GM18951 (cell line): Measurements from ENCODE around the gene MRPS2.

Experiments
- POLR2A ChIP-seq: IDR thresholded peaks from 4 replicates; pipeline ENCODE4 v1.6.1; 2011; ENCODE audit warnings: mild to moderate bottlenecking; ENCODE audit not compliant: insufficient read length, insufficient read depth; ENCODE audit errors: extremely low read depth
- in situ Hi-C: fragments of 300-500 bp; cut with MboI; formaldehyde crosslinking; loops from one replicate; pipeline ENCODE4 v1.12.0; 2022; ENCODE audit warnings: low sequenced_read_pairs, mixed read lengths, inconsistent platforms; ENCODE audit not compliant: unreplicated experiment

The MRPS2 gene

DNA sequence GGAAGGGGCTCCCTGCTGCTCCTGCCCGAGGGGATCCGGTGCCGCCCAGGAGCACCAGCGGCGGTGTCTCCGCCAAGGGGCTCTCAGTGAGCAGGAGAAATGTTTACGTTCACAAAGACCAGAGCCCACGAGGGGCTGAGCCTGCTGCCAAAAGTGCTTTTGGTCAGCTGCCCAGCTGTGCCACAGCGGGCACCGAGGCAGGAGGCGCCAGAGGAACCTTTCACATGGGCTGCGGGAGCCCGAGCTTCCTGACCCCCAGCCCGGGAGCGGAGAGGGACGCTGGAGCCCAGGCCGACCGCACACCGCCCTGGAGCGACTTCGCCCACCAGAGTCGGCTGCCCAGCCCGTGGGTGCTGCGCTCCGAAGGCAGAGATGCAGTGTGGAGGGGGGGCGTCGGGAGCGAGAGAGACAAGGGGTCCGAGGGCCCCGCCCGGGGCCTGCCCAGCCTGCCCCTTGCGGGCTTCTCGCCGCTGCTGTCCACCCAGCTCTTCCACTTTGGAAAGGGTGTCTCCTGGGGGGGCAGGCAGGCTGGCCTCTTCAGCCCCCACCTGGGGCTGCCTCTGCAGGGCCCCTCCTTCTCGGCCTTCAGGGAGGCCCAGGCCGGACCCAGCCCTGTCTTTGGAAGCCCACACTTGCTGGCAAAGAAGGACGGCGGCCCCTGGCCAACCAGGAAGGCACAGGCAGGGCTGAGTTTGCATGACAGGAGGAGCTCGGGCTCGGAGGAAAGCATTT is 13.0 kb upstream of the MRPS2 start:
- in situ Hi-C loops: no loop called here
- TF ChIP-seq POLR2A: no peak

DNA sequence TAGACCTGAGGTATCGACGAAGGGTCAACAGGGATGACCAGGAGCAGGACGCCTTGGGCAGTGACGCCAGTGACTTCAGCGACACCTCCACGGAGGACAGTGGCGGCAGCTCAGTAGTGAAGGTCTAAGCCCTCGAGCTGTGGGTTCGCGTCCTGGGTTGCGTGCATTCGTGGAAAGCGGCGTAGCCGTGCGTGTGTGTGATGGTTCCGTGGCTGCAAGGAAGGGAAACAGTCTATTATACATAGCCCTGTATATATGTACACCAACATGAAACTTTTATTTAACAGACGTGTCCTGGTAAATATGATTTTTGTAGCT is 12.5 kb upstream of the MRPS2 start:
- in situ Hi-C loops: no loop called here
- no peak for TF ChIP-seq POLR2A

DNA sequence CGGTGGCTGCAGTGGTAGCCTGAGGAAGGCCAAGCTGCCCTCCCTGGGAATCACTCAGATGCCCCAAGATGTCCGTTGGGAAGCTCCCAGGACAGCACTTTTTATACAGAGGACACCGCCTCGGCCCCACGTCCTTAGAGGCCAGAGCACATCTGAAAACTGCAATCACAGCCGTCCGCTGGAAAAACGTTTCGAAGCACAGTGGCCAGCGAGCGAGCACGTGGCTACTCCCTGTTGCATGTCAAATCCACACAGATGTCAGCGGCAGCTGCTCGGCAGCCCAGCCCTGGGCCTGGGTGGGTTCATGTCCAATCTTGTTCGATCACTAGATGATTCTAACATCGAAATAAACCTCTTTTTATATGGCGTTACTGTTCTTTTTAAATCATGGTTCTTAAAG is 12.0 kb upstream of the MRPS2 start:
- in situ Hi-C loops: no loop called here
- no peak for TF ChIP-seq POLR2A

DNA sequence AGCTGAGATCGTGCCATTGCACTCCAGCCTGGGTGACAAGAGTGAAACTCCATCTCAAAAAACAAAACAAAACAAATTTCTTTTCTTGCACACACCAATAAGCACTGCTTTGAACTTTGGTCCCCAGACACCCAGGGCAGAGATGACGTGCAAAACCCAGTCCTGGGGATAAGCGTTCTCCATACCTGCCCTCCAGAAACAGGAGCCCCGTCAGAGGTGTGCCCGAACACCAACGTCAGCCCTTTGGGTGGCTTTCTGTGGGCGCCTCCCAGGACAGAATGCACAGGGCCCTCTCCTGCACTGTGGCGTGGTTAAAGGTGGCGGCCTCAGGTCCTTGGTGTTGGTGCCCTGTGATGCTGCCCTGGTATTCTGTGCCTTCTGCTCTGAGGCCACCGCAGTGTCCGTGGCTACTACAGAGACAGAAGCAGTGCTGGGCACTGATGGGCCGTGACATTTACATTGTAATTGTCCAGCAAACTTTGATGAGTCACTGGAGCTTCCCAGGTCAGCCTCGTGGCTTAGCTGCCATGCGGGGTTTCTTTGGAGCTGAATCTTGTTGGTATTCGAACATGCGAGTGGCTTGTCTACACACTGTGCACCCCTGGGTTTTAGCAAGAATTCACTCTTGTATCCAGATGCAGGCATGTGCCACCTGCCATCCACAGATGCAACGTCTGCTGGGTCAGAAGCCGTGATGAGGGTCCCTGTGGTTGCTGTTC is 11.1 kb upstream of the MRPS2 start:
- in situ Hi-C loops: no loop called here
- TF ChIP-seq POLR2A: no peak

DNA sequence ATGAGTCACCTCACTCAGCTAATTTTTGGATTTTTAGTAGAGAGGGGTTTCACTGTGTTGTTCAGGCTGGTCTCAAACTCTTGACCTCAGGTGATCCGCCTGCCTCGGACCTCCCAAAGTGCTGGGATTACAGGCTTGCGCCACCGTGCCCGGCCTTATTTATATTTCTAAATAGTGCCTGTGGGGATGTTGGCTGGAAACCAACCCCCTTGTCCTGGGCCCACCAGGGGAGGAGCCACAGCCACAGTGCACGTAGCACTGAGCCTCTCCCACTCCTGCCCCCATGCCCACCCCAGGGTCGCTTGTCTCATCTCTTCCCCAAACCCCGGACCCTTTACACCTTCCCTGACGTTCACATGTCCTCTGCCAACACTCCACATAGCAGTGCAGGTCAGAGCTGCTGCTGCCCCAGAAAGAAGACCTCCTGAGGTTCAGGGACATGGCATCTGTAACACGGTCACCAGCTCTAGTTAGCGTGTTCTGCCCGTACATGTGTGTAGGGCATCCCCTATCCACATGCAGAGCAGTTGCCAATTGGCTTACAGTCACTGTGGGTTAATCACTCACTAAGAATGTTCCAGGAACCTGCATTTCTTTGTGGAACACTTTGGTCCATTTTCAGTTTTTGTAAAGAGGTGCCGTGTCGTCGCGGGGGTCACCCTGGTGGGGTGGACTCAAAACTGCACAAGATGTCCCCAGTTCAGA is 10.2 kb upstream of the MRPS2 start:
- in situ Hi-C loops: no loop called here
- no peak for TF ChIP-seq POLR2A

DNA sequence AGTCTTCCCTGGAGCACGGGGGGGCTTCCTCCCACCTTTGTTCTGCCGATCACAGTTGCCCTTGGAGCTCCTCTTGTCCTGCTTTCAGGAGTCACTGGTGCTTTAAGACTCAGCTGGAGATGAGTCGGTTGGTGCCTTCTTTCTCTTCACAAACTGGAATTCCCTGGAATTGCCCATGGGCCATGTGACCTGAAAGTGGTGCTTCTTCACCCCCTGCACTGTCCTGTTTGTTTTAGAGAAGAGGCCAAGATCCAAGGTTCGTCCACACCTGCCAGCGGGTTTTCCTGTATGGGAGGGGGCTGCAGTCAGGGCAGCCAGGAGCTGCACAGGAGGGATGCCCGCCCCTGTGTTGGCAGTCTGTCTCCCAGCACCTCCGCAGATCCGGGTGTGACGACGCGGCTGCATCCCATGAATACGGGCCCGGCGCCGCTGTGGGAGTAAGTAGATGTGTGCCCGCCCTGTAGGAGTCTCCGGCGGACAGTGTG is 9.5 kb upstream of the MRPS2 start:
- no peak for TF ChIP-seq POLR2A
- in situ Hi-C loops: no loop called here

DNA sequence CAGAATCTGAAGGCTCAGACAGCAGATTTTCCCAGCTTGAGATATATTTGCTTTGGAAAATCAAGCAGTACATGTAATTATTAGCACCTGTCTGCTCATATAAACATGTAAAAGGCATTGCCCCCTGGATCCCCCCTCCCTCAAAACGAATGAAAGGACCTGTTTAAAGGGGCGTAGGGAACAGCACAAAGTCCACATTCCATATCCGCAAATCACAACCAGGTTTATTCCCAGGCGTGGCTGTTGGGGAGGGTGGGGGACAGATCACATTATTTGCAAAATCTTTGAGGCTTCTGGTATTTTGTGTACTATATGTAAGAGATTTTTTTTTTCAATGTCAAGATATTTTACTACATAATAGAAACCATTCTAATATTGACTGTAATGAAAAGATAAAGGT is 8.7 kb upstream of the MRPS2 start:
- TF ChIP-seq POLR2A: no peak
- in situ Hi-C loops: no loop called here

DNA sequence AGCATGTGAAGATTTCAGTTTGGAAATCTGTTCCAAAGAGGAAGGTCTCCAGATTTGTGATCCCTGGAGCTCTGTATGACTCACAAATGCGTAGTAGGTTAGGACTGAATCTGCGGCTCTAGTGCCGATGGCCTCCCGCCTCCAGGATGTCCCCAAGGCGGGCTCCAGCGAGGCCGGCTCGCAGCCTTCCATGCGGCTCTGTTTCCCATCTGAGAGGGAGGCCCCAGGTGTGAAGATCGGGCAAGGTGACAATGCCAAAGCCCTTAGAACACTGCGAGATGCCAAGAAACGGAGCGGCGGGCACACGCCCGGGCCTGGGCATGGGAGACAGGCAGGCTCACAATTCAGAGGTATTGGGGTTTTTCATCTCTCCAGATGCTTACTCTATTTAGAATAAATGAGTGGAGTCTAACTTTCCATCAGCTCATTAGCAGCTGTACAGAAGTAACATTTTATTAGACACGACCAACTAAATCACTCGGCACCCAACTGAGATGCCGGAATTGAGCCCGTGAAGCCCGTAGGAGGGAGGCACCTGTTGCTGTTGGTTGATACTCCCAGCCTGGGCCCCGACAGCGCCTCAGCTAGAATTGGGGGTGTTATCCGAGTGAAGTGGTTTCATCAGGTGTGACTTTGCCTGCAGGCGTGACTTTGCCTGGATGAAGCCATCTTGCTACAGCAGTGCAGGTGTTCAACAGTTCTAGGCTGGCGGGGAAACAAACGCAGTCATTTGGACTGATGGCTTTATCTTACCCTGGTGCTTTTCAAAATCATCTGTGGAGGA is 7.4 kb upstream of the MRPS2 start:
- in situ Hi-C loops: no loop called here
- no peak for TF ChIP-seq POLR2A

DNA sequence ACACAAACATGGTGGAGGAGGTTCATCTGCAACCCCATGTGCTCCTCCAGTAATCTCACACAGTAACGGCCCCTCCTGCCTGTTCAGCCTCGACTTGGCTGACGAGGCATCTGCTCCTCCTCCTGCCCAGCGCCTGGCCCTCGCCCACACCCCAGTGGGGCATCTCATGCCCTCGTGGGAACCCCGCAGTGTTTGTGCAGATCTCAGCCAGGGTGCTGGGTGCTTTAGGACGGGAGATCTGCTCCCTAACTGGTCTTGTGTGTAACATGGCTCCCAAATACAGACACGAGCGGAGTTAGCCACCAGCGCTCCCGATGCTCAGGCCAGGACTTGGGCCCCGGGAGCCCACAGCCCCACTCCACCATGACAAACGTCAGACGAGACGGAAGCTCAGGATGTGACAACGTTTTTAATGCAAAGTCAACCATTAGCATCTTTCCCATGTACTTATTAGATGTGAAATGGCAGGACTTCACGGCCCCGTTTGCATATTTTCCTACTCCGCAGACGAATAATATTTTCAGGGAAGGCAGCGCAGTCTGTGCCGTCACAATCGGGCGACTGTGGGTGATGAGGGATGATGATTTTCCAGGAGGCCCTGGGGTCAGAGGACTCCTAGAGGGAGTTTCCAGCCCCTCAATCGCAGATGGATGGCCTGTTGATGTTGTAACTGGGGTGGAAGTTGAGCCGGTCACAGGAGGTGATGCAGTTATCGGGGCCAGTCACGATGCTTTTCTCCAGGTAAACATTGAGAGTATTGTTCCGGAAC is 5.5 kb upstream of the MRPS2 start:
- TF ChIP-seq POLR2A: no peak
- in situ Hi-C loops: no loop called here

DNA sequence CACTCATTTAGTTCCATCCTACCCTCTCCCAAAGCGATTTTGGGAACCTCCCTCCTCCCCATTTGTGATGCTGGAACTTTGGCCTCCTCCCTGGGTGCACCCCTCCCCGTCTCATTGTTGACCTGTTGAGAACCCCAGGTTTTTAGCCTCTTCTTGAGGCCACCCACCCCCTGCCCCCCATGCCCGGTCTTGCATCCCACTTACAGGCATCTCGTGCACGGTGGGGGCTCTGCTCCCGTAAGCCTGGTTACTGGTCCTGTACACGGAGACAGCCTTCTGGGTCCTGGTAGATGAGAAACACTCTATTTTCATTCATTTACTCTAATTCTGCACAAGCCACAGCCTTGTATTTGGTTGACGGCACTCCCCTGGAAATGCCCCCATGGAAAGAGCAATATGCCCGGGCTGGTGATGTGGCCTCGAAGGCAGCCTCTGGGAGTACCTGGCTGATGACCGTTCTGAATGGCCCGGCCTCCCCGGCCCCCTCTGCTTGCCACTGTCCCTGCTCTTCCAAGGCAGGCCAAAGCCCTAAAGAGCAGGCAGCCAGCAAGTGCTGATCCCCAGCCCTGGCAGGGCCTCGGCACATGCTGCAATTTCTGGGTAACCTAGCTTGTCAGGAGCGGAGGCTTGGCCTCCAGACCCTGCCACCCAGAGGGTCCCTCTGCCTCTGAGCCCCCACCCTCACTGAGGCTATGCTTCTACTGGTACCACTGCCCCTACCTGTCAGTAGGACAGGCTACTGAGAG is 1.9 kb upstream of the MRPS2 start:
- in situ Hi-C loops: no loop called here
- TF ChIP-seq POLR2A: no peak

DNA sequence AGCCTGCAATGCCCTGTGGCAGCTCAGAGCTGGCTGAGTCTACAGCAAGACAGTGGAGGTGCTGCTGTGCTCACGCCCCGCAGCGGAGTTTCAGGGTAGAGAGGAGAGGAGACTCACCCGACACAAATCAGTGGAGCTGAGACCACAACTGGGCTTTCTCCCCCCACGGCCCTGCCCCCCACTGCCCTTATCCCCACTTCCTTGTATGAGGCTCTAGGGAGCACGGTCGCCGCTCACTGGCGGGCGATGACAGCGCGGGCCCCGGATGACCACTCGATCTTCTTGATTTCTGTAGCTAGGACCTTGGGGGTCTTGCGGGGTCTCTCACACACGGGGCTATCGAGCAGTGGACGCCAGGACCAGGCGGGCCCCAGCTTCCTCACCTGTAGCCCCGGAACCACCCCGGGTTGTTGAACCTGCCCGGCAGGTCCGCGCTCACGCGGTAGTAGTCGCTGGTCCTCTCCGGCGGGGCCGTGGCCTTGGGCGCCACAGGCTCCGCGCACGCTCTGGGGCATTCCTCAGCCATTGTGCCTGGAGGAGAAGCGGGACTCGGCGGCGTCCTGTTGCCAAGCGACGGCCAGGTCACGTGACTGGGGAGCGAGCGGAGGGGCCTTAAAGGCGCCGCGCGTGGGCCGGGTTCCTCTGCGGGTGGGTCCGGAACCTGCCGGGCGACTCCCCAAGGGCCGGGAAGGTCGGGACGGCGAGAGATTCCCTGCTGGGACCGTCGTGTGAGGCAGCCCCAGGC is 984 bp upstream of the MRPS2 start:
- no peak for TF ChIP-seq POLR2A
- in situ Hi-C loops: no loop called here

DNA sequence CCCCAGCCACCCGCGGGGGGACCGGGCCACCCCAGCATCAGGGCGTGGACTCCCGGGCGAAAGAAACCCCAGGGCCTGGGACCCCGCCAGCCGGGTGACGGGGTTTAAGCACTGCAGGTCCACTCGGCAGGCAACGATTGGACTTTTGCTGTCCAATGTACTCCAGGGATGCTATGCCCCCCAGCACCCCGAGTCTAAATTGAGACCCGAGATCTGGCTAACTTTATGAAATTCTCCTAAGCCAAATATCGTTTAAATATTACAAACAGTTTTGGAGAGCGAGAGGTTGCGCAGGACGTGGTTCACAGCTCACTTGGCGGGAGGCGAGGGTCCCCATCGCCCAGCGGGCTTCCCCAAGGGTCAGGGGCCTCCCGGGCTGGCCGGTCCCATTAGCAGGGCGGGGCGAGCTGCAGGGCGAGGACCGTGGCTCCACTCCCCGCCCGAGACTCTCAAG is 384 bp upstream of the MRPS2 start:
- in situ Hi-C loops: no loop called here
- TF ChIP-seq POLR2A: no peak
